ENCODE data around the gene DLG2.
"Not testable (repeated sequence)": the region's sequence is repeated elsewhere in the genome, so short reads cannot be mapped to it uniquely, and the experiment has no call there.

The DLG2 gene

GRCh38 chr11:85184721-85185120 is 442.4 kb downstream of the DLG2 start:
- no peak for DNase-seq

DNA sequence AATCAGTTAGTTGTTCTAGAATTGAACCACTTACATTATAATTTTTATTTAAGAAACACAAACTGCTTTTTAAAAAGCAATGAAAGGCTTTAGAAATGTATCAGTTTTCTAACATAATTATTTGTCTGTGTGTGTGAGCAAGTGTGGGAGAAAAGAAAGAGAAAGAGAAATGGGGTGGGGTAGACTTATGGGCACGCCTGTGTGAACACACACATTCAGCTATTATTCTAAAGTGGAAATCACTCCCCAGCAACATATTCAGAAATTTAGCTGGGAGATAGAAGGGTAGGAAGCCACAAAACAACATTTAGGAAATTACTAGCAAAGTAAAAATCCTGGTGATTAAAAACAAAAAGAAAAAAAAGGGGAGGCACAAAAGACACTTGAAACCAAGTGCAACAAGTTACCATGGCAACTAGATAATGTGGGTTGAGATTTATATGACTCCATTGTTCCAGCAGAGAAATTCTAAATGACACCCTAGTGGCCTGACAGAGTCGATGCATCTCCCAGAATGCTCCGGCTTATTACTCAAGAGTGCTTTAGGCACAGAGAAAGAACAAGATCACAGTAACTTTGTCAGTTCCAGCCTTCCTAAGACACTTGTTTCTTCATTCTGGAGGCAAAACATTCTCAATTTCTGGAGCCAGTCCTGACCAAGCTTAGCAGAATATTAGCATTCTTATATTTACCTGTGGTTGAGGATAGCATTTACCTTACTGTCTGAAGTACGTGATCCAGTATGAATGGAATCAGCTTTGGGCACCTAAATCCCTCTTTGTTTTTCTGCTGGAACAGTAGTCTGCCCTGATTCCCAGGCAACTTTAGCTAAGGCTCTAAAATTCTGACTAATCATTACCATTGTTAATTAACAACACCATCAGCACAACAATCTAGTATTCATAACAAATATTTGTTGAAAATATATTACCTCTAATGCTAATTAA is 444.4 kb downstream of the DLG2 start:
- DNase-seq: no peak

- DNase-seq: no peak
Observed at GRCh38 chr11:85180528-85180927, 446.6 kb downstream of the DLG2 start.

DNA sequence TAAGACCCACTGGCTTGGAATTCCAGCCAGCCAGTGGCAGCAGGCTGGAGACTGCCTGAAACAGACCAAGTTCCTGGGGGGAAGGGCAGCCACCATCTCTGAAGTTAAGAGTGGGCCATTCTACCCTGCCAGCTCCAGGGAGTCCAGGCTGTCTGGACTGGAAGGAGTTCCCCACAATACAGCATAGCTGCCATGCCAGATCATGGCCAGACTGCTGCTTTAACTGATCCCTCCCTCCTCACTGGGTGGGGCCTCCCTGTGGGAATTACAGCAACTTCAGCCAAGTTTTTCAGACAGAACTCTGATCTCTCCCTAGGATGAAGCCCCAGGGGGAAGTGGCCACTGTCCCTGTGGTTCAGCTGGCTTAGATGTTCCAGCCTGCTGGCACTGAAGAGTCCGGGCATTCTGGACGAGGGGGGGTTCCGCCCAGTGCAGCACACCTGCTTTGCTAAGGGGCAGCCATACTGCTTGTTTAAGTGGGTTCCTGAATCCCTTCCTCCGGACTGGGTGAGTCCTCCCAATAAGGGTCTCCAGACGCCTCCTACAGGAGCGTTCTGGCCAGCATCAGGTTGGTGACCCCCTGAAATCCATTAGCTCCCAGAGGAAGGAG is 455.4 kb downstream of the DLG2 start:
- no peak for DNase-seq

DNA sequence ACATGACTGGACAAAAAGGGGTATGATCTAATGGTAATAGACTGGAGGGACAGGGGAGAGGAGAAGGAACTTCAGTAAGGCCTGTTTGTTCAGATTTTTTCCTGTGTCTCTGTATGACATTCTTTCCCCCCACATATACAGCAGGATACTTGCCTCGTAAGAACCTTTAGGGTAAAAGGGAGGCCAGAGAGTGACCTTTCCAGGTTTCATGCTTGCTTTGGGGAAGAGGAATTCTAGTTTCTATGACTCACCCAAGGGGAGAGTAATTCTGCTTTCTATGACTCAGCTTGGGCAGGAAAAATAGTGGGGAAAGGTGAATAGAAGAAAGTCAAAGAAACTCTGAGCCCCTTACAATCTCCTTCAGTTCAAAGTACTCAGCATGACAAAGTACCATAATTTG is 457.0 kb downstream of the DLG2 start:
- no peak for DNase-seq

DNA sequence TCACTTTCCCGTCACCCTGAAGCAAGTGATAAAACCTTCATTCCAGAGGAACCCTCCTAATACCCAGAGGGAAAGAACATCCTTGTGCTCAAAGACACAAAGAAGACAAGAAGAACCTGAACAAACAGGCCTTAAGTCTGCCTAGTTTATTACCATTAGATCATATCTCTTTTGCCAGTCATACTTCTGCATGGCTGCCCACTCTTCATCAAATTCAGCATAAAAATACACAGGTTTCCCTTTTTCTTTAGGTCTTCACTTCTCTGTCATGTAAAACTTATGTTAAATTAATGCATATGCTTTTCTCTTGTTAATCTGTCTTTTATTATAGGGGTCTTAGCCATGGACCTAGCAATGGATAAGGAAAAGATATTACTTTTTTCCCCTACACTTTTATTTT is 459.7 kb downstream of the DLG2 start:
- no peak for DNase-seq

DNA sequence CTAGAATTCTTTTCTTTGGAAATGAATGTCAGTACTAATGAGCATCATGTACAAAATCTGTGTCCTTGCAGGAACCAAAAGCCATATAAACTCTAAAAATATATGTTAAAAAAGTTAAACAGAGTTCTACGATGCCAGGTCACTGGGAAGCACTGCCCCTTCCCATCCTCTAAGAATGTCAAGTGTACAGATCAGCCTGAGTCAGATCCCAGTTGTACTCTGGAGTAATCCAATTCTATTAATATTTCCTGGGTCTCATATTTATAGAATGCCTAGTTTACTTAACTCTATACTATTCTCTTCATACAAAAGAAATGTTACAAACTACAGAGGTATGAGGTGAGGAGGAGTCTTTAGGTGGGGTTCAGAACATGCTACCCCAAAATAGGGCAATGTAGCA is 460.1 kb downstream of the DLG2 start:
- no peak for DNase-seq

DNA sequence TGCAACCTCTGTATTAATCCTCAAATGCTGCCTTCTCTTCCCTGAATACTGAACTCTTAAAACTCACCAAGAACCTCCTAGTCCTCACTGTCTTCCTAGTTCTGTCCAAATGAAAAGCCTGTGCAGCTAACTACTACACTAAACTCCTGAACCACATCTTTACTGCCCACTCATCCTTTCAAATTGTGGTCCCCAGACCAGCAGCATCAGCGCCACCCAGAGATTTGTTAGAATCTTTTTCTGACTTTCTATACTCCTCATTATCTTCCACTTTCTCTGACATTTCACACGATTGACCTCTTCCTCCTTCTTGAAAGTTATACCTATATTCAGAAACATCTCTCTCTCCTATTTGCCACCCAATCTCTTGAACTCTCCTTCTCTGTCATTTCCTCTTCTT is 461.3 kb downstream of the DLG2 start:
- no peak for DNase-seq

DNA sequence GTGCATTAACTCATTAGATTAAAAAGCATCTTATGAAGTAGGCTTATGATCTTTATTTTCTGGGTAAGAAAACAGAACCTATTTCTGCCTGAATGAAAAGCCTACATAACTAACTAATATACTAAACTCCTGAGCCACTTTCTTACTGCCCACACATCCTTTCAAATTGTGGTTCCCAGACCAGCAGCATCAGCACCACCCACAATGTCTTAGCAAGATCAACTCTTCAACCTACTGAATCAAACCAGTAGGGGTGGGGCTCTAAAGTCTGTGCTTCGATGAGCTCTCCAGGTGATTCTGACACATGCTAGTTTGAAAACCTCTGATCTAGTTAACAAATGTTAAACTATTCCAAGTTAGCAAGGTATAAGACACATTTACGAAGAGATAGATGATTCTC is 462.4 kb downstream of the DLG2 start:
- no peak for DNase-seq

GRCh38 chr11:85154294-85154693 is 472.9 kb downstream of the DLG2 start:
- no peak for DNase-seq

GRCh38 chr11:85137597-85137996 is 489.5 kb downstream of the DLG2 start:
- no peak for DNase-seq

DNA sequence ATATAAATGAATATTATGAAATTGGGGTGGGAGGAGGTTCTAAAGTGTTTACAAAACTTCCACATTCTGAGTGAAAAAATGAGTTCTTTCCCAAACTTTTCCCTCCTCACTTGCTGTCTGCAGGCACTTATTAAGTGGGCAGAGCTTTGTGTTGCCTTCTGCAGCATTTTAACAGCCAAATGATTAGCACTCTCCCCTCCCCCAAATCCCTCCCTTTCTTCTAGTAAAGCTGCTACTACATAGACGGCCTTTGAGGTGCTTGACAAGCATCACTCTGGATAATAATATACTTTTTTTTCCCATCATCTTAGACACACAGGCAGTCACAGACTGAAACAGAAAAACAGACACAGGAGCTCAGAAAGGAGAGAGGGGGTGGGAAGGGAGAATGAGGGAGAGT is 493.5 kb downstream of the DLG2 start:
- no peak for DNase-seq

DNA sequence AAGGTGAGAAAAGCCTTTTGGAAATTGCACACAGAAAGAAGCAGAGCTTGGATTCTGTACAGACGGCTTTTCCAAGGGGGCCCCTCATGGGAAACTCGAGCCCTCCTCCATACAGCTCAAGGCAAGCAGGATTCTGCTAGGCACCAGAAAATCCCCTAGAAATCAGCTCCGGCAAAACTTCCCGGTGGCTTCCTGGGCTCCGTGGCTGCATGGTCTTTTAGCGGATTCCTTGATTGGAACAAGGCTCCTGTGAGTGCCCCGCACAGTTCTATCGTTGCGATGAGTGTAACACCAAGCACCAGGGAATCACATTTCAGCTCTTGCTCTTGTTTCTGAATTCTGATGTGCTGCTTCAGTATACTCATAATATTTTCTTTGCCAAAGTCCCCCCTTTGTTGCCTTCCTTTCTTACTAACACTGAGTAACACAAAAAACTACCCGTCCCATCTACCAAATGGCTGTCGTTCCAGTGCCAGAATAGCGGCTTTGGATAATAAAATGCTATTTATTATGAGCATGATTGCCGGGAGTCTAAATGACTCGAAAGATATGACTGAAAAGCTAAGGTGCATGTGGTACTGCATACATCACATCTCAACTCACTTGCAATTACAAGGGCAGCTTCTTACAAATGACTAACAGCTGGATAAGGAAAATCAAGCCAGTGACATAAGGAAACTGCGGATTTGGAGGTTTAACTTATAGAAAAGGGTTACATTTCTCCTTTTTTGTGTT is 494.1 kb downstream of the DLG2 start:
- DNase-seq: no peak

GRCh38 chr11:85127349-85127748 is 499.8 kb downstream of the DLG2 start:
- no peak for DNase-seq

DNA sequence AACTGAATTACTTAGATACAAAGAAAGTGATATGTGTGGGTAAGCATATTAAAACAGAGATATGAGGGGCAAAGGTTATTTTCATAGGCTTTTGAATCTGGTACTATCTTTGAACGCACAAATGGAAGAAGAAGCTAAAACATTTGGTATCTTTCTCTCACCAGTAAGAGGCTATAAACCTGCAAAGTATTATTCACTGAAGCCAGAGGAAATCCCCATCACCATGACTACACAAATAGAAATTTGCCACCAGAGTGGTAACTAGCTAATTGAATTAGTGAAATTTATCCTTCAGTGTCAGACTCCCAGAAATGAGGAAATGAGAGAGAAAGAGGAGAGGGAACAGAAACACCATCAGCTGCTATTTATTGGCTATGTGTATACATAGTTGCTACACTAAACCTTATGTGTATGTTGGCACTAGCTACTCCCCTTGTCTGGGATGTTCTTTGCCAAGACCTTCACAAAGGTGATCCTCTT is 503.4 kb downstream of the DLG2 start:
- no peak for DNase-seq

GRCh38 chr11:85118151-85118550 is 509.0 kb downstream of the DLG2 start:
- no peak for DNase-seq

DNA sequence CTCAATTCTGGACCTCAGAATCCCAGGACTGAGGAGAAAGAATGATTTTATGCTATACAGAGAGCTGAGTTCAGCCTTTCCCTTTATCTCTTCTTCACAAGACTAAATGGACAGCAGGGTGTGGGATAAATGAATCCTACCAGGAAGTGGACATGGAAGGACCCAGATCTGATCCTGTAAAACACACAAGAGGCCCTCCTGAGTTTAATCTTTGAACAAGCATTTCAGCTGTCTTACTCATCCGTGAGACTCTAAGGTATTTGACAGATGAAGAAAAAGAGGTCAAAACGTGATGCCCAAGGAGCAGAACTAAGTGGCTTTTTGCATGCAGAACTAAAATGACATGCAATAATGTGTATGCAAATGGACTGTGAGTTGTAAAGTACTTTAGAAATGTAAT is 511.3 kb downstream of the DLG2 start:
- DNase-seq: no peak

- no peak for DNase-seq
Observed at GRCh38 chr11:85114786-85115185, 512.4 kb downstream of the DLG2 start.

DNA sequence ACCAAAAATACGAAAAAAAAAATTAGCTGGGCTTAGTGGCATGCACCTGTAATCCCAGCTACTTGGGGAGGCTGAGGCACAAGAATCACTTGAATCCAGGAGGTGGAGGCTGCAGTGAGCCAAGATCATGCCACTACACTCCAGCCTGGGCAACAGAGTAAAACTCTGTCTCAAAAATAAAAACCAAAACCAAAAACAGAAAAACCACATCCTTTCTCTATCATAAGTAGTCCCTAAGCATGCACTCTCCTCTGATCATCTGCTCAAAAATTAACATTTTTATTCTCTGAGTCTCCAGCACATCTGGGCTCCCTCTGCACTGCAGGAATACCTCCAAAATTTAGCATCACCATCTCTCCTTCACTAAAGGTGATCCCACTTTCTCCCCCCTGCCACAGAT is 516.9 kb downstream of the DLG2 start:
- DNase-seq: not testable (repeated sequence)

- DNase-seq: no peak
Observed at GRCh38 chr11:85109141-85109540, 518.0 kb downstream of the DLG2 start.

- no peak for DNase-seq
Observed at GRCh38 chr11:85105868-85106267, 521.3 kb downstream of the DLG2 start.

GRCh38 chr11:85099522-85099921 is 527.6 kb downstream of the DLG2 start:
- no peak for DNase-seq

DNA sequence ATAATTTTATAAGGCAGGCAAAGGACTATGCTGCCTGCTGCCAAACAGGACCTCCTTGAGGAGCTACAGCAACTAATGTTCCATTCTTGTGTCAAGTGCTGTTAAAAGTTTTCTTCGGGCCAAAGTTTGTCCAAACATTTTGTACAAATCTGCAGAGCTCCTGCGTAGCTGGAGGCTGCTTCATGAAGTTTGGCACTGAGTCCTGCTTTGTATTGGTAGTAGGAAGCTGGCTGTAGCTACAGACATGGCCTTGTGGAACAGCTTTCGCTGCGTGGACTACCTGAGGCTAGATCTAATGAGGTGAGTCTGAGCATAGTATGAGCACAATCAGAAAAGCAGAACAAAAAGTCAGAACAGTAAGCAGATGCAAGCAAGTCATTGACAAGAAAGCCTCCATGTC is 528.1 kb downstream of the DLG2 start:
- no peak for DNase-seq

- DNase-seq: no peak
Observed at GRCh38 chr11:85096939-85097338, 530.2 kb downstream of the DLG2 start.

All from CD4-positive, alpha-beta T cell treated with Interleukin-4 for 1 hour (primary cell).